Measurements from ENCODE around the gene NFIA. TPM values are rescaled to one million over a fixed set of nuclear protein-coding genes. Genes with fewer than 3 reads are reported as not detected.
"Not testable (repeated sequence)": the region's sequence is repeated elsewhere in the genome, so short reads cannot be mapped to it uniquely, and the experiment has no call there.

NFIA gene
- total and polyA plus RNA-seq, 7 donors = 4.0 to 42.7 (median 30.6) TPM

GRCh38 chr1:61125263-61125662, 42.9 kb downstream of the NFIA start:
- no peak for DNase-seq
- no peaks in the 10 kb centered on the region for H3K9me3 ChIP-seq
- peak overlapping the region; percentile 91 for H3K27ac ChIP-seq
- peak overlapping the region; percentile 54 for H3K4me3 ChIP-seq
- no peaks in the 10 kb centered on the region for H3K27me3 ChIP-seq (ENCODE audit: insufficient read depth in 3 of 3, low read length in 2 of 3)
- H3K36me3 ChIP-seq (ENCODE audit: insufficient read depth in 1 of 2, low read depth in 1 of 2) = no peaks in the 10 kb centered on the region
- peak; percentile 54 to 63 (median 58) for ATAC-seq
- peaks cover 62% of the 10 kb centered on the region for H3K4me1 ChIP-seq
- 15 to 20% (median 15%) methylated on average over 7 of the region's 7 CpGs for WGBS, 3 donors
- intact Hi-C loops (cut with DNase I) = loop anchor here in 1 of 2 donors (10.0 kb wide), 1 partner anchor 60 kb away; no protein-coding TSS in a partner anchor
- no peak for TF ChIP-seq CTCF (IDR thresholded peaks at IDR 0.05)

GRCh38 chr1:61125895-61126294, 43.5 kb downstream of the NFIA start:
- no peak for ATAC-seq
- intact Hi-C loops (cut with DNase I) = loop anchor here in 1 of 2 donors (10.0 kb wide), 1 partner anchor 59 kb away; no protein-coding TSS in a partner anchor
- H3K4me3 ChIP-seq = peak overlapping the region; percentile 54

GRCh38 chr1:61126843-61127242, 44.5 kb downstream of the NFIA start:
- peak in 3 of 4 donors; percentile 25 to 51 (median 39) for ATAC-seq
- WGBS, 3 donors = 45 to 74% (median 62%) methylated on average over 12 of the region's 12 CpGs
- not testable (repeated sequence) for H3K9me3 ChIP-seq; H3K36me3 ChIP-seq (ENCODE audit: insufficient read depth in 1 of 2, low read depth in 1 of 2); H3K4me3 ChIP-seq; DNase-seq; H3K27me3 ChIP-seq (ENCODE audit: insufficient read depth in 3 of 3, low read length in 2 of 3)
- Histone ChIP-seq H3K27ac (peak overlapping the region; percentile 91), H3K4me1 (peaks cover 62% of the 10 kb centered on the region)
- intact Hi-C loops (cut with DNase I) = loop anchor here in 1 of 2 donors (10.0 kb wide), 1 partner anchor 58 kb away; no protein-coding TSS in a partner anchor

More at GRCh38 chr1:61125895-61126294, 43.5 kb downstream of the NFIA start:
- Histone ChIP-seq H3K9me3 (no peaks in the 10 kb centered on the region), H3K27me3 (ENCODE audit: insufficient read depth in 3 of 3, low read length in 2 of 3) (no peaks in the 10 kb centered on the region), H3K36me3 (ENCODE audit: insufficient read depth in 1 of 2, low read depth in 1 of 2) (no peaks in the 10 kb centered on the region), H3K27ac (peak overlapping the region; percentile 91), H3K4me1 (peaks cover 61% of the 10 kb centered on the region)
- DNase-seq = no peak
- no peak for TF ChIP-seq CTCF (IDR thresholded peaks at IDR 0.05)
- 38 to 57% (median 48%) methylated on average over 3 of the region's 3 CpGs for WGBS, 3 donors

GRCh38 chr1:61130338-61131000, 48.1 kb downstream of the NFIA start:
- Histone ChIP-seq H3K4me3 (no peak overlapping the region), H3K27ac (no peak overlapping the region), H3K4me1 (peaks cover 43% of the 10 kb centered on the region), H3K9me3 (no peaks in the 10 kb centered on the region), H3K36me3 (ENCODE audit: insufficient read depth in 1 of 2, low read depth in 1 of 2) (no peaks in the 10 kb centered on the region), H3K27me3 (ENCODE audit: insufficient read depth in 3 of 3, low read length in 2 of 3) (no peaks in the 10 kb centered on the region)
- intact Hi-C loops (cut with DNase I) = no loop called here
- DNase-seq (no peak), ATAC-seq (no peak)
- WGBS, 3 donors = 83 to 93% (median 88%) methylated on average over 6 of the region's 6 CpGs
- no peak for TF ChIP-seq CTCF (IDR thresholded peaks at IDR 0.05)

- DNase-seq (no peak), ATAC-seq (no peak)
- Histone ChIP-seq H3K4me1 (peaks cover 36% of the 10 kb centered on the region), H3K9me3 (no peaks in the 10 kb centered on the region), H3K27ac (peak overlapping the region; percentile 77), H3K4me3 (no peak overlapping the region), H3K27me3 (ENCODE audit: insufficient read depth in 3 of 3, low read length in 2 of 3) (no peaks in the 10 kb centered on the region), H3K36me3 (ENCODE audit: insufficient read depth in 1 of 2, low read depth in 1 of 2) (no peaks in the 10 kb centered on the region)
- intact Hi-C loops (cut with DNase I) = no loop called here
- TF ChIP-seq CTCF (IDR thresholded peaks at IDR 0.05) = no peak
Measured at GRCh38 chr1:61131248-61131647, 48.9 kb downstream of the NFIA start.

Data from psoas muscle (tissue), 8 donors.